OCI-LY3 (cell line): ENCODE results near the gene NOL4L.

Experiments
- H2AFZ ChIP-seq: fragments of 200-600, 300-600 bp; shearing (Covaris generic); 2 replicates; pipeline ENCODE4 v1.6.0; 2014; ENCODE audit warnings: antibody characterized with exemption, low read depth, low read length
- H3K27ac ChIP-seq: fragments of 200-600, 300-600 bp; sonication (generic); 2 replicates; pipeline ENCODE4 v1.5.1; 2014; ENCODE audit warnings: mild to moderate bottlenecking, low read length, moderate library complexity, mixed read lengths
- H3K27me3 ChIP-seq: fragments of 200-600, 300-600 bp; sonication (generic); 2 replicates; pipeline ENCODE4 v1.6.1; 2014; ENCODE audit warnings: low read depth, low read length, mixed read lengths
- H3K36me3 ChIP-seq: fragments of 200-600, 300-600 bp; sonication (generic); replicated peaks from 2 replicates; pipeline ENCODE3; 2014; ENCODE audit warnings: low read depth, low read length, mixed read lengths
- H3K4me1 ChIP-seq: fragments of 300-600, 200-600 bp; sonication (generic); 2 replicates; pipeline ENCODE4 v1.6.1; 2014; ENCODE audit warnings: low read length, mixed read lengths
- H3K4me2 ChIP-seq: fragments of 200-600, 300-600 bp; sonication (generic); 2 replicates; pipeline ENCODE4 v1.6.1; 2014; ENCODE audit warnings: low read length, mixed read lengths
- H3K4me3 ChIP-seq: fragments of 300-600, 200-600 bp; sonication (generic); 2 replicates; pipeline ENCODE4 v1.5.1; 2014; ENCODE audit warnings: antibody characterized with exemption, mild to moderate bottlenecking, low read length, moderate library complexity
- H3K79me2 ChIP-seq: fragments of 300-600, 200-600 bp; shearing (Covaris generic); 2 replicates; pipeline ENCODE4 v1.6.1; 2014; ENCODE audit warnings: mild to moderate bottlenecking, low read length, mixed read lengths
- H3K9ac ChIP-seq: fragments of 300-600, 200-600 bp; shearing (Covaris generic); 2 replicates; pipeline ENCODE4 v1.6.0; 2014; ENCODE audit warnings: mild to moderate bottlenecking, low read length, moderate library complexity
- H3K9me3 ChIP-seq: fragments of 200-600, 300-600 bp; shearing (Covaris generic); 2 replicates; pipeline ENCODE4 v1.6.1; 2014; ENCODE audit warnings: low read length, mixed read lengths; ENCODE audit not compliant: insufficient read depth
- H4K20me1 ChIP-seq: fragments of 200-600, 300-600 bp; sonication (generic); 2 replicates; pipeline ENCODE4 v1.6.1; 2016; ENCODE audit warnings: low read length, mixed read lengths; ENCODE audit not compliant: insufficient read depth
- CTCF ChIP-seq: fragments of 200-600, 300-600 bp; sonication (generic); IDR thresholded peaks from 2 replicates; pipeline ENCODE4 v1.5.1; 2014; ENCODE audit warnings: antibody characterized with exemption, low read length, low read depth
- EZH2phosphoT487 ChIP-seq: fragments of 200-600 bp; shearing (Covaris generic); IDR thresholded peaks from 2 replicates; pipeline ENCODE4 v1.6.1; 2018; ENCODE audit warnings: antibody characterized with exemption, mixed run types, low read depth

Gene NOL4L

DNA sequence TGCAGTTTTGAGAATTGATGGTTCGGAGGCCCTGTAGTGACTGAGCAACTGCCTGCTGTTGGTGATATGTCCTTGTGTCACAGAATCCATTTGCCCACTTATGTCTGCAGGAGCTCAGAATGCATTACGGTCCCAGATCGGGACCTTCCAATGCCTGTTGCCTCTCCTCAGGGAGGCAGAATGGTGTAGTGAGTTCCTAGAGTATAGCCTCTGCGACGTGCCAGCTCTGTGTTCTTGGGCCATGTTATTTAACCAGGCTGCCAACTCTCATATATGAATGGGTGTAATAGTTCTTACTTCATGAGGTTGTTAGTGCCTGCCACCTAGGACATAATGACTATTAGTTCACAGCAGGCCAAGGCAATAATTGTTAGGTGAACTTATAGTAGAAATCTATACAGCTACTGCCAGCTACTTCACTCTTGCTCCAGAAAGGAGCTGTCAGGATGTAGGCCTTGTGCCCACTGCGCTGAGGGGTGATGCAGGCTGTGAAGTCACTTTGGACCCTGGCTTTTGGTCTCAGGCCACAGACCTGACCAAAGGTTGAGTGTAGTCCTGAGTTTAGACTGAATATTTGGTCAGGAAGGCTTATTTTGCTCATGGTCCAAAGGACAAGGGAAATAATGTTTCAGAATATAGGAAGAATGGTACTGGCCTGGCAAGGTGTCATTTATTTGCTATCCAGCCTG lies 144.9 kb downstream of the NOL4L start:
- Histone ChIP-seq H3K9me3 (no peaks in the 10 kb centered on the region), H3K27me3 (no peaks in the 10 kb centered on the region), H3K27ac (no peak overlapping the region), H3K36me3 (peaks cover 55% of the 10 kb centered on the region), H2AFZ (no peak overlapping the region), H4K20me1 (0 out of 2 replicates have a peak, but pooled peaks cover 14% of the 10 kb centered on the region), H3K9ac (no peak overlapping the region), H3K4me3 (no peak overlapping the region), H3K4me2 (no peak overlapping the region), H3K4me1 (peaks cover 13% of the 10 kb centered on the region), H3K79me2 (no peaks in the 10 kb centered on the region)
- TF ChIP-seq CTCF (no peak), EZH2phosphoT487 (no peak)

DNA sequence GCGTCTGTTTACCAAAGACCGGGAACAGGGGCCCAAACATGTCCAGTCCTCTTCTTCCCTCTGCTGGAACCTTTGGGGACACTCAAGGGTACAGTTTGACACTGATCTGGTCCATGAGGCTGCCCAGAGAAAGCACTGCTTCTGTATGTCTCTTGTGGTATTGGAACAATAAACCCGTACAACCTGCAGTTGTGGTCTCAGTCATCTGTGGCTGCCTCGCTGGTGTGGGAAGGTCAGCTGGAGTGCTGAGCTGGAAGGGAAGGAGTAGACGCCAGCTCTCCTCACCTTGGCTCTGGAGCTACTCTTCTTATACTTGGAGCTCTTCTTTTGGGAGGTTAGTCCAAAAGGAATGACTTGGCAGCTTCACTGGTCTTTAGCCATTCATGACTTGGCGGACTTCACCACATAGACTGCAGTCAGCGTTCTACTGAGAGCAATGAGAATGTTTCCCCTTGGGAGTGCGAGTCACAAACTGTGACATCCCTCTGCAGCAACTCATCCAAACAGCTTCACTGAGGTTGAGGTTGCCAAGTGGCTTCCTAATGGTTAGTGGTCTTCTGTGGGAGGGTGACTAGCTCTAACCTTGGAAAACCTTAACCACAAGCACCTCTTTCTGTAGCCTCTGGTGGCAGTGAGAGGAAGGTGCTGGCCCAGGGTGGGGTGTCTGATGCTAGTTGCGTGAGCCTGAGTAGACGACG lies 145.9 kb downstream of the NOL4L start:
- peaks cover 13% of the 10 kb centered on the region for H3K4me1 ChIP-seq
- TF ChIP-seq EZH2phosphoT487: no peak
- no peak overlapping the region for H2AFZ ChIP-seq
- H3K9ac ChIP-seq: no peak overlapping the region
- 0 out of 2 replicates have a peak, but pooled peaks cover 14% of the 10 kb centered on the region for H4K20me1 ChIP-seq
- H3K4me2 ChIP-seq: no peak overlapping the region
- no peaks in the 10 kb centered on the region for H3K27me3 ChIP-seq
- H3K36me3 ChIP-seq: peaks cover 64% of the 10 kb centered on the region
- H3K79me2 ChIP-seq: no peaks in the 10 kb centered on the region
- H3K4me3 ChIP-seq: no peak overlapping the region
- H3K9me3 ChIP-seq: no peaks in the 10 kb centered on the region
- H3K27ac ChIP-seq: no peak overlapping the region

GRCh38 chr20:32438331-32438858 lies 146.7 kb downstream of the NOL4L start:
- peaks cover 10% of the 10 kb centered on the region for H3K4me1 ChIP-seq
- 0 out of 2 replicates have a peak, but pooled peaks cover 14% of the 10 kb centered on the region for H4K20me1 ChIP-seq
- TF ChIP-seq EZH2phosphoT487 (no peak), CTCF (no peak)
- H3K79me2 ChIP-seq: no peaks in the 10 kb centered on the region
- H3K4me2 ChIP-seq: no peak overlapping the region
- H2AFZ ChIP-seq: no peak overlapping the region
- no peak overlapping the region for H3K27ac ChIP-seq
- no peak overlapping the region for H3K4me3 ChIP-seq
- no peaks in the 10 kb centered on the region for H3K9me3 ChIP-seq
- no peak overlapping the region for H3K9ac ChIP-seq
- peaks cover 68% of the 10 kb centered on the region for H3K36me3 ChIP-seq
- H3K27me3 ChIP-seq: no peaks in the 10 kb centered on the region

- TF ChIP-seq CTCF: peak; percentile 42
- TF ChIP-seq EZH2phosphoT487: no peak
- no peaks in the 10 kb centered on the region for H3K27me3 ChIP-seq
- H3K4me1 ChIP-seq: peaks cover 4% of the 10 kb centered on the region
- no peak overlapping the region for H3K9ac ChIP-seq
- no peaks in the 10 kb centered on the region for H3K9me3 ChIP-seq
- H3K4me2 ChIP-seq: no peak overlapping the region
- H3K79me2 ChIP-seq: no peaks in the 10 kb centered on the region
- H4K20me1 ChIP-seq: peaks cover 19% of the 10 kb centered on the region; the same call in 1 of the 2 replicates
- H2AFZ ChIP-seq: no peak overlapping the region
- no peak overlapping the region for H3K4me3 ChIP-seq
- peaks cover 76% of the 10 kb centered on the region for H3K36me3 ChIP-seq
- H3K27ac ChIP-seq: no peak overlapping the region
Observed at GRCh38 chr20:32437391-32438074, 147.6 kb downstream of the NOL4L start.
